NOMO-1 (cell line): ENCODE measurements around the gene HGS.
A peak's percentile ranks its signal among the peaks of the same experiment; 100 is the strongest.

Experiments
- DNase-seq, 2 experiments: peaks; one replicate each; lab custom pipeline; 2025; ENCODE audit not compliant: unreplicated experiment in 2 of 2; lab: John Stamatoyannopoulos, UW

HGS gene, protein sequence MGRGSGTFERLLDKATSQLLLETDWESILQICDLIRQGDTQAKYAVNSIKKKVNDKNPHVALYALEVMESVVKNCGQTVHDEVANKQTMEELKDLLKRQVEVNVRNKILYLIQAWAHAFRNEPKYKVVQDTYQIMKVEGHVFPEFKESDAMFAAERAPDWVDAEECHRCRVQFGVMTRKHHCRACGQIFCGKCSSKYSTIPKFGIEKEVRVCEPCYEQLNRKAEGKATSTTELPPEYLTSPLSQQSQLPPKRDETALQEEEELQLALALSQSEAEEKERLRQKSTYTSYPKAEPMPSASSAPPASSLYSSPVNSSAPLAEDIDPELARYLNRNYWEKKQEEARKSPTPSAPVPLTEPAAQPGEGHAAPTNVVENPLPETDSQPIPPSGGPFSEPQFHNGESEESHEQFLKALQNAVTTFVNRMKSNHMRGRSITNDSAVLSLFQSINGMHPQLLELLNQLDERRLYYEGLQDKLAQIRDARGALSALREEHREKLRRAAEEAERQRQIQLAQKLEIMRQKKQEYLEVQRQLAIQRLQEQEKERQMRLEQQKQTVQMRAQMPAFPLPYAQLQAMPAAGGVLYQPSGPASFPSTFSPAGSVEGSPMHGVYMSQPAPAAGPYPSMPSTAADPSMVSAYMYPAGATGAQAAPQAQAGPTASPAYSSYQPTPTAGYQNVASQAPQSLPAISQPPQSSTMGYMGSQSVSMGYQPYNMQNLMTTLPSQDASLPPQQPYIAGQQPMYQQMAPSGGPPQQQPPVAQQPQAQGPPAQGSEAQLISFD

DNA sequence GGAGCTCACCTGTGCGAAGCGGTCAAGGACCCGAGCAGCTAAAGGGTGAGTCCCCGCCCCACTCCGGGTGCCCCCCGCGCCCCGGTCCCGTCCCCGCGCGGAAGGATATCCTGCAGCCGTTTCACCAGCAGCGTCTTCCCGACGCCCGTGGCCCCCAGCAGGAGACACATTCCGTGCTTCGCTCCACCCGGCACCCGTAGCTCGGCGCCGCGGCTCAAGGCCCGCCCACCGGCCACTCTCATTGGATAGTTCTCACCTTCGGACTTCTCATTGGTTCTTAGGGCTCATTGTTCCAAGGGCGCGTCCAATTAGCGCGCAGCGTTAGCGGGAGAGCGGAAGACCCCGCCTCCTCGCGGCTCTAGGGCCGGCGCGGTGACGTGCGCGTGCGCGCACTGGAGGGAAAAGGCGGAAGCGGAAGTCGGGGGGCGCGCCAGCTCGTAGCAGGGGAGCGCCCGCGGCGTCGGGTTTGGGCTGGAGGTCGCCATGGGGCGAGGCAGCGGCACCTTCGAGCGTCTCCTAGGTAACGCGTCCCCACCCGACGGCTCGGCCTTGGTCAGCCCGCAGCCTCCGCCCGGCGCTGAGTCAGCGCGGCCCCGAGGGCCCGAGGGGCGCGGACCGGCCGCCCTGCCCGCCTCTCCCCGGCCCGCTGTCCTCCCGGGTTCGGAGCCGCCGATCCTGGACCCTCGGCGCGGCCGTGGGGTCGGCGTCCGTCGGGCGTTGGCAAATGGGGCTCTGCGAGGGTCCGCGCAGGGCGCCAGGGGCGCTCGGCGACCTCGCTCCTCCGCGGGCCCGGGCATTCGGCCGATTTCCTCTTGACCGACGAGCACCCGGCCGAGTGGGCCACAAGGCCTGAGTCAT lies at the start of gene HGS, which contains the start of gene ARL16:
Gene HGS, plus strand, starts transcription at position 428 of the 858 bp plus-strand sequence. Its CDS starts 56 bp downstream, at position 484.
Gene ARL16, minus strand, starts transcription at position 214 of the 858 bp plus-strand sequence. Its CDS starts 44 bp downstream, at position 170.
- peak; percentile 98 to 99 for DNase-seq

DNA sequence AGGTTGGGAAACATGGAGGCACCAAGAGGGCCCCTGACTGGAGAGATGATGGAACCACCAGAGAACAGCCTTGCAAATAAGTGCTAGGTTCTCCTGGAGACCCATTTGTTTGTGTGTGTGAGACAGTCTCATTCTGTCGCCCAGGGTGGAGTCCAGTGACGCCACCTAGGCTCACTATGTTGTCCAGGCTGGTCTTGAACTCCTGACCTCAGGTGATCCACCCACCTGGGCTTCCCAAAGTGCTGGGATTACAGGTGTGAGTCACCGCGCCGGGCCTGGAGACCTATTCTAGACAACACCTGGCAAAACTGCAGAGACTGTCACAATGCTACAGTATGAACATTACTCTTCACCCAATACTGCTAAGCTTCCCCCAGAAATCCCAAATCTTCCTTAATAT lies 48.4 kb upstream of the HGS start:
- DNase-seq = no peak

DNA sequence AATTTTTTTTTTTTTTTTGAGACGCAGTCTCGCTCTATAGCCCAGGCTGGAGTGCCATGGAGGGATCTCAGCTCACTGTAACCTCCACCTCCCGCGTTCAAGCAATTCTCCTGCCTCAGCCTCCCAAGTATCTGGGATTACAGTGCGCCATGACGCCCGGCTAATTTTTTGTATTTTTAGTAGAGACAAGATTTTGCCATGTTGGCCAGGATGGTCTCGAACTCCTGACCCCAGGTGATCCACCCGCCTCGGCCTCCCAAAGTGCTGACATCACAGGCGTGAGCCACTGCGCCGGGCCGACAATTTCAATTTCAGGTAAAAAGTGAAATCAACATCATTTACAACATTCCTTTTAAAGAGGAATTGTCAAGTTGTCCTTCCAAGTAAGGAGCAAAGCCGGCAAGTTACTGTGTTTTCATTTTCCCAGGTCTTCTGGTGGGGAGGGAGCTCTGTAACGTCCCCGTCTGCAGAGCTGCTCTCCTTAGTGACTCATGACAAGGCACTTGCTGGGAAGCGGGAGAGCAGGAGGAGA lies 47.8 kb upstream of the HGS start:
- no peak for DNase-seq

DNA sequence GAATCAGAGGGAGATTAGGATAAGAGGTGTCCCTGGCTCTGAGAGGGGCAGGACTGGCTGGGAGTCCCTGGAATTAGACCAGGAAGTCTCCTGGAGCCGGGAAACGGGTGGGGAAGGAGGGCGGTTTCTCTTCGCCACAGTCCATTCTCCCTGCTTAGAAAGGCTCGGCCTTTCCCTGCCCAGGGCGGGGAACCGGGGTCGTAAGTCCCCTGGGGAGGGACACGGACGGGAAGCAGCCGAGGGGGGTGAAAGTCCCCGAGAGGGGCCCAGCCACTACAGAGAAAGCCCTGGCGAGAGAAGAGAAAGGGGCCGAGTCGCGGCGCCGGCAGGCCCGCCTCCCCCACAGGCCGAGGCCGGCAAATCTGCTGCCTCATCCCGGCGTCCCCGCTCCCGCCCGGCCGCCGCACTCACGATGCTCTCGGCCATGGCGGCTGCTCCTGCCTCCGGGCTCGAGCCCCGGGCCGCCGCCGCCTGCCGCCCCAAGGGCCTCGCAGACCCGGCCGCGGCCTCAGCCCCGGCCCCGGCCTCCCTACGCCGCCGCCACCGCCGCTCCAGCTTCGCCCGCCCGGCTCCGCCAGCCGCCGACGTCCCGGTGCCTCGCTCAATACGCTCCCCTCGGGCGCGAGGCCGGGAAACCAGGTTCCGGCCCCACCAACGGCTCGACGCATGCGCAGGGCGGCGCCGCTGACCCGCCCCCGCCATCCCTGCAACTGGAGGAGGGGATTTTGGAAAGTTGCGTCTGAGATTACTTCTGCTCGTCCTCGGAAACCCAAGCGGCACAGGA lies 47.1 kb upstream of the HGS start, which contains the start of the genes NPLOC4 and TSPAN10:
Gene NPLOC4, minus strand, starts transcription at position 608 of the 784 bp plus-strand sequence. Its CDS starts 182 bp downstream, at position 426.
Gene TSPAN10, plus strand, starts transcription at position 692 of the 784 bp plus-strand sequence. CDS start 5,217 bp downstream, outside the sequence.
- DNase-seq = peak; percentile 50 to 66

DNA sequence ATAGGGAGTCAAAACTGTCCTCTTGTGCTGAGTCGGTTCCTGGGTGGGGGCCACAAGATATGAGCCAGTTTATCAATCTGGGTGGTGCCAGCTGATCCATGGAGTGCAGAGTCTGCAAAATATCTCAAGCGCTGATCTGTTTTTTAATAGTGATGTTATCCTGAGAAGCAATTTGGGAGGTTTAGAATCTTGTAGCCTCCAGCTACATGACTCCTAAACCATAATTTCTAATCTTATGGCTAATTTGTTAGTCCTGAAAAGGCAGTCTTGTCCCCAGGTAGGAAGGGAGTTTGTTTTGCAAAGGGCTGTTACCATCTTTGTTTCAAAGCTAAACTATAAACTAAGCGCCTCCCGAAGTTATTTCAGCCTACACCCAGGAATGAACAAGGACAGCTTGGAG lies 45.1 kb upstream of the HGS start:
- DNase-seq = no peak

DNA sequence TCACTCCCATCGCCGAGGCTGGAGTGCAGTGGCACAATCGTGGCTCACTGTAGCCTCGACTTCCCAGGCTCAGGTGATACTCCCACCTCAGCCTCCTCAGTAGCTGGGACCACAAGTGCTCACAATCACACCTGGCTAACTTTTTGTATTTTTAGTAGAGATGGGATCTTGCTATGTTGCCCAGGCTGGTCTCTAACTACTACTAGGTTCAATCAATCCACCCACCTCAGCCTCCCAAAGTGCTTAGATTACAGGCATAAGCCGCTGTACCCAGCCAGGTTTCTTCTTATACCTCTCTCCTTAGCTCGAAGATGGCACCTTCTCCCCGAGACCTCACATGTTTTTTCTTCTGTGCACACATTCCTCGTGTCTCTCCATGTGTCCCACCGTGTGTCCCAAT lies 43.8 kb upstream of the HGS start:
- no peak for DNase-seq

DNA sequence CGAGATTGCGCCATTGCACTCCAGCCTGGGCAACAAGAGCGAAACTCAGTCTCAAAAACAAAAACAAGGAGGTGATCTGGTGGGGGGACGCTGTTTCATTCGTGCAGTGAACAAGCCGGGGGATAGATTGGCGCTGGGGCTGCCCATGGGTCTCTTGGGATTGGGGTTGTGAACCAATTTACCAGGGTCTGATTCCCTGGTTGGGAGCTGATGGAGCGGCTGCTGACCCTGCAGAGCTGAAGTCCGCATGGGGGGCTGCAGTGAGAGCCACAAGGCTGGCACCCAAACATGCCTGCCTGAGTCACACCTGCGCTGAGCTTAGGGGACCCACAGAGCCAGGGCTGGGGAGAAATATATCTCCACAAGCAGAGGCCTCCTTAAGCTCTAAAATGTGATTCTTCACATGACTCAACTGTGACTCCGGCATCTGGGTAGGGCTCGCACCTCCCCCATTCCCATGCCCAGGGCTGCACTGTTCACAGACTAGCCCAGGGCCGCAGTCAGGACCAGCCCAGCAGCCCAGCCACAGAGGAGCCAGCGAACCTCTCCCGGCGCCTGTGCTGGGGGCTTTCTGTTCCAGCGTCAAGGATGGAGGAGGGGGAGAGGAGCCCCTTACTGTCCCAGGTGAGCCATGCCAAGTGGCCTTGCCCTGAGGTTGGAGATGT lies 41.9 kb upstream of the HGS start:
- DNase-seq = no peak

DNA sequence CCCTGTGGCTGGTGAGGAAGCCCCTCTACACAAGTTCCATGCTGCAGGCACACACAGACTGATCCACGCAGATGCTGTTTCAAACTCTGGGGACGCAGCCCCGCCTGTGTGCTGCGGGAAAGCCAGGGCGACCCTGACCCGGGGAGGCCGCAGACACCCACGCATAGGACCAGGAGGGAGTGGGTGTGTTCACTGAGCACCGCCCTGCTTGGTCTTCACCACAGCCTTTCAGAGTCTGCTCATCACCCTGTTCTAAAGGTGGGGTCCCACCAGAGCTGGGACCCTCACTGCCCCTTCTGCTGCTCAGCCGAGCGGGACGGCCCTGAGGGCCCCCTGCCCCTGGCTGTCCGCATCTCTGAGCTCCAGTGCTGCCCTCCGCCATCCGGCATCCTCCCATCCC lies 39.3 kb upstream of the HGS start:
- DNase-seq = no peak

DNA sequence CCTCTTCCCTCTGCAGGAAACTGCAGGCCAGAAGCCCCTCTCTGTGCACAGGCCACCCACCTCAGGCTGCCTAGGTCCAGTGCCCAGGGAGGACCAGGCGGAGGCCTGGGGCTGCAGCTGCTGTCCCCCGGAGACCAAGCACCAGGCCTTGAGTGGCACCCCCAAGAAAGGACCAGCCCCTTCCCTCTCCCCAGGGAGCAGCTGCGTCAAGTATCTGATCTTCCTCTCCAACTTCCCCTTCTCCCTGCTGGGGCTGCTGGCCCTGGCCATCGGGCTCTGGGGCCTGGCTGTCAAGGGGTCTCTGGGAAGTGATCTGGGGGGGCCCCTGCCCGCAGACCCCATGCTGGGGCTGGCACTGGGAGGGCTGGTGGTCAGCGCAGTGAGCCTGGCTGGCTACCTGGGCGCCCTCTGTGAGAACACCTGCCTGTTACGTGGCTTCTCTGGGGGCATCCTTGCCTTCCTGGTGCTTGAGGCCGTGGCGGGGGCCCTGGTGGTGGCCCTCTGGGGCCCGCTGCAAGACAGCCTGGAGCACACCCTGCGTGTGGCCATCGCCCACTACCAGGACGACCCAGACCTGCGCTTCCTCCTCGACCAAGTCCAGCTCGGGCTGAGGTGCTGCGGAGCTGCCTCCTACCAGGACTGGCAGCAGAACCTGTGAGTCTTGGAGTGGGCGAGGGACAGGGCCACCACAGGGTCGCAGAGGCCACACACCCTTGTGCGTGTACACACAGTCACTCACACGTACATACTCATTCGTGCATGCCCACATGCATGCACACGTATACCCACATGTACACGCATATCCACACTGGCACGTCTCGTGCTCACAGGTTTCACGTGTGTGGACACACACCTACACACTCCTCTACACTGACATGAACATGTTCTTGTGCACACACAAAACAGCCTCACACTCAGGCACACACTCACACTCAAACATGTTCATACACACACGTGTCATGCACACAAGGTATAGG lies 38.5 kb upstream of the HGS start:
- DNase-seq = no peak

DNA sequence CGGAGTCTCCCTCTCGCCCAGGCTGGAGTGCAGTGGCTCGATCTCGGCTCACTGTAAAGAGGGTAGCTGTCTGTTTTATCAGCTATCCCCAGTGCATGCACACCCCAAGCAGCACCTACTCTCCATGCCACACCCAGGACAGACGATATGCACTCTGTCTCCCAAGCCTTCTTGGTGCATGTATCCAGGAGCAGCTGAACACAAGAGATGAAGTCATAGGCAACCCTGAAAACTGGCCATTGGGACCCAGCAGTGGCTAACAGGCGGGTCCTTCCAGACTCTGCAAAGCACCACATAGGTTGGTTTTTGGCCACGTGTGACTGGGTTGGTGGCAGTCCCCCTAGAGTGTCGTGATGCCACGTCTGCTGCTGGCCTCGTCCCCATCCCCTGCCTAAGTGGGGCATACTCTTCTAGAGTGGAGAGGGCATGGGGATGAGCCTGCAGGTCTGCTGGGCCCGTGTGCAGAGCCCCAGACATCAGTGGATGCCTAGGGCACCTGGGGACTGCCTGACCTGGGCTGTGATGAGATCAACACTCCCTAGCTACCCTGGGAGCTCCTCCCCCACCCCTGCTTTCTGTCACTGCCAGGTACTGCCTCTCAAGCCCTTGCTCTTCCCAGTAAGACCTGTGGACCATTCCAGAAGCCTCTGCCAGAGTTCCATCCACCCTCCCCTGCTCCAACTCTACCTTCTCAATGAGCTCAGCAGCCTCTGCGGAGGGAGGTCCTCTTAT lies 36.8 kb upstream of the HGS start:
- DNase-seq = no peak

DNA sequence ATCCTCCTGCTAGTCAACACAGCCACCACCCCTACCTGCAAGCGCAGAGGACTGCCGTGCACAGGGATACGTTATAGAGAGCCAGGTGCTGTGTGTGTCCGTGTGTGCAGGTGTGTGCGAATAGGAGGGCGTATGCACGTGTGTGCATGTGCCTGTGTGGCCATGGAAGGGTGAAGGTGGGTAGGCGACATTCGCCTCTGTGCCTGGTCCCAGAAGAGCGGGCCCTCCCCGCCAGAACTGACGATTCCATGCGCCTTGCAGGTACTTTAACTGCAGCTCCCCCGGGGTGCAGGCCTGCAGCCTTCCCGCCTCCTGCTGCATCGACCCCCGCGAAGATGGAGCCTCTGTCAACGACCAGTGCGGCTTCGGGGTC lies 36.2 kb upstream of the HGS start:
- no peak for DNase-seq

DNA sequence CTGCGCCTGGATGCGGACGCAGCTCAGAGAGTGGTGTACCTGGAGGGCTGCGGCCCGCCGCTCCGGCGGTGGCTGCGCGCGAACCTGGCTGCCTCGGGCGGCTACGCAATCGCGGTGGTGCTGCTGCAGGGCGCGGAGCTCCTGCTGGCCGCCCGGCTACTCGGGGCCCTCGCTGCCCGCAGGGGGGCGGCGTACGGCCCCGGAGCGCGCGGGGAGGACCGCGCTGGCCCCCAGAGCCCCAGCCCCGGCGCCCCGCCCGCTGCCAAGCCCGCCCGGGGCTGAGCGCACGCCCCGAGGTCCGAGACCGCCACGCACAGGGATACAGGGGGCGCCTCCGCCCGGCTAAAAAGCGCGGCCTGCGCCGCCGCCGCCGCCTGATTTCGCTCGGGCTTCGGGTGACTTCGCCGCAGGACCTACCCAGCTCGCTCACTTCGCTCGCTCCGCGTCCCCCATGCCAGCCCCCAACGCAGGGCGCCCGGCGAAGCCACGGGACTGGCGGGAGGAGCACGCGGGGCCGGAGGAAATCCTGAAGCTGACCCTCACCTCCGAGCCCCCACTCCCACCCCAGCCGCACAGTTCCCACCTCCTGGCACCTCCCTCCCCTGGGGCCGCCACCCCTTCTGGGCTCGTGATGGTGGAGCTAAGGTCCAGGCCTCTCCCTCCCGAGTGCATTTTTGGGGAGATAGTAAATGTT lies 35.7 kb upstream of the HGS start:
- no peak for DNase-seq

DNA sequence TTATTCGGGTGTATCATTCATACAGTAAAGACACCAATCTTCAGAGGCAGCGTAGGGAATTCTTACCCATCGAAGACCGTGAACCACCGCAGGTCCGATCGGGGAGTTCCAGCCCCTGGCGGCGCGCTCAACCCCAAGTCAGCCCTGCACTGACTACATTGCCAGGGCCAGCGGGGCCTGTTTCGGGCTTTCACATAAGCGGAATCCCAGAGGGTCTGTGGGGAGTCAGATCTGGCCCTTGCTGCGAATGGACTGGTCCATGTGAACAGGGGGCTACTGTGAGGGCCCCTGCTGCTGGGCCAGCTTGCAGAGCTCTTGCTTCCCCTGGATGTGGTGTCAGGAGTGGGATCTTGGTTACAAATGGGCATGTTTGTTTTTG lies 35.1 kb upstream of the HGS start:
- DNase-seq = no peak

DNA sequence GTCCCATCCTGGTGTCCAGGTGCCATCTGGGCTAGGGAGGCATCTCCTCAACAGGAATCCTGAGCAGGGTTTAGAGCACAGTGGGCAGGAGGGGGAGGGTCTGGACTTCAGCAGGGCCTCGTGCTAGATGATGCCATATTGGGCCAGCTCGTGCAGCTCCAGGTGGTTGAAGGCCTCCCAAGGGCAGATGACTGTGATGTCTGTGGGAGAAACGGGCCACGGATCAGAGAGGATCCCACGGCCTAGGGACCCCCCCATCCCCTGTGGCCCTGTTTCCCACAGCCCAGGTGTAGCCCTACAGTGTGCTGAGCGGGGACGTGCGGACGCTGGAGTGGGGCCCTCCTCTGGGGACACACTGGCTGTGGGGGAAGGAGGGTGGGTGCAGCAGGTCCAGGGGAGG lies 32.9 kb upstream of the HGS start:
- no peak for DNase-seq

DNA sequence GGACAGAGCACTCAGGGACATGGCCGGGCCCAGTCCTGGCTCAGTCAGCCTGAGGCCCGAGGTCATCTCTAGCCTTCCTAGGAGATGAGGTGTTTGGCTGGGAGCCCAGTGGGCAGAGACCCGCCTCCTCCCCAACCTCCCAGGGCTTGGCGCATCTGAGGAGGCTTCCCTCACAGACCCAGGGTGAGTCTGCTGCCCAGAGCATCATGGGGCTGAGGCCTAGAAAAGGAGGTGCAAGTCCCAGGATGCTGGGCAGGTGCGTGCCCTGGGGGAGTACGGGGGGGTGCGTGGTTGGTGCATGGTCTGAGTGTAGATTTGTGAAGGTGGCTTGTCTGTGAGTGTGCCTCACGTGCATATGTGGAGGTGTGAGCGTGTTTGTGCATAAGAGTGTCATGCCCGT lies 32.1 kb upstream of the HGS start:
- DNase-seq = no peak

DNA sequence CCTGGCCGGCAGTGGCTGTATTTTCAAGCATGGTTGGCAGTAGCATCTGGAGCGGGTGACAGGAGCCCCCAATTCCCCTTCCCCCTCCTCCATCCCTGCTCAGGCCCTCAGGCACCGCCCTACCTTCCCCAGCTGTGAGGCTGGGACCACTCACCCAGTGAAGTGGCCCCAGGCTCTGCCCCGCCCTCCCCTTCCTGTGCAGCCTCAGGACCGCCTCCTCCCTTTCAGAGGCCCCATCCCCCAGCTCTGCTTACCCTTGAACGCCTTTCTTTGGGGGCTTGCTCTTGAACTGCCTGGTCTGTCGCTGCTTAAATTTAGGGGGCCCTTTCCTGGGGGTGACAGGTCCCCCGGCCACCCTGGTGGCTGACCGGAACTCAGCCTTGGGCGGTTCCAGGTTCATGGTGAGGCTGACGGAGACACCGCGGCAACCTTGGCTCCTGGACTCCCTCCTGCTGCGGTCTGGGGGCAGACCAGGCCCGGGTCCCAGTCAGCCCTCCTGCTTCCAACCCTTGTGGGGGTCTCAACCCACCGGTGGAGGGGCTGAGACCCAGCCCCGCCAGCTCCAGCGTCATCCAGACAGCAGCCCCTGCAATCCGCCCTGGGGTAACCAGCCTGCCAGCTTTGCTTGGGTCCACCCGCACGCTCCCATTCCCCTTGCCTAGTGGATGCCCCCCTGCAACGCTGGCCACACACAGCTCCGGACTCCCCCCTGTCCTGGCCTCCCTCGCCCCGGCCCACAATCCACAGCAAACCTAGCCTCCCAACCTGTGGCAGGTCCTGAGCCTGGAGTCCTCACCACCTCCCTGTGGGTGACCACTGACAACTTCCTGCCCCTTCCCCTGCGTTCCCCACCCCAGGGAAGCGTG lies 30.7 kb upstream of the HGS start:
- DNase-seq = no peak
